C4-2B (cell line): ENCODE measurements around the gene DNAJC19.

ENCODE experiments used
- CTCF ChIP-seq: fragments of 450-650 bp; conservative IDR thresholded peaks from 2 replicates; pipeline ENCODE4 v1.5.1; 2017; ENCODE audit warnings: mild to moderate bottlenecking
- ZFX ChIP-seq: fragments of 450-650 bp; IDR thresholded peaks from 2 replicates; pipeline ENCODE4 v1.6.1; 2017

GRCh38 chr3:181009225-181009624 is 19.7 kb upstream of the DNAJC19 start:
- no peak for TF ChIP-seq CTCF
- no peak for TF ChIP-seq ZFX
